HG02885 (cell line): Measurements from ENCODE around the gene BHLHE41.

Experiments used
- ATAC-seq: cut with Tn5 transposase; IDR thresholded peaks from one replicate; pipeline ENCODE4 v1.9.1; 2021; ENCODE audit warnings: mild to moderate bottlenecking; ENCODE audit not compliant: unreplicated experiment, poor library complexity

BHLHE41 gene

GRCh38 chr12:26135010-26135420 lies 10.2 kb upstream of the BHLHE41 start:
- no peak for ATAC-seq

- no peak for ATAC-seq
These were observed 9.7 kb upstream of the BHLHE41 start for GRCh38 chr12:26134540-26134939.

GRCh38 chr12:26133521-26133920 lies 8.7 kb upstream of the BHLHE41 start:
- ATAC-seq = no peak

- no peak for ATAC-seq
These were observed 8.0 kb upstream of the BHLHE41 start for GRCh38 chr12:26132866-26133265.

- ATAC-seq = no peak
These were observed 7.1 kb upstream of the BHLHE41 start for GRCh38 chr12:26131936-26132335.

GRCh38 chr12:26130728-26131127 lies 5.9 kb upstream of the BHLHE41 start:
- ATAC-seq = no peak

- ATAC-seq = no peak
These were observed 3.3 kb upstream of the BHLHE41 start for GRCh38 chr12:26128168-26128567.

GRCh38 chr12:26127404-26127803 lies 2.6 kb upstream of the BHLHE41 start:
- ATAC-seq = no peak

GRCh38 chr12:26126340-26127284 lies 1.8 kb upstream of the BHLHE41 start:
- ATAC-seq = peak; percentile 47

GRCh38 chr12:26125400-26126339 lies 833 bp upstream of the BHLHE41 start:
- ATAC-seq = peak; percentile 28

- no peak for ATAC-seq
These were observed 1.3 kb downstream of the BHLHE41 start for GRCh38 chr12:26123482-26123980.

GRCh38 chr12:26122681-26123481 lies 2.0 kb downstream of the BHLHE41 start:
- peak; percentile 22 for ATAC-seq

GRCh38 chr12:26122061-26122680 lies 2.7 kb downstream of the BHLHE41 start:
- peak; percentile 37 for ATAC-seq

GRCh38 chr12:26121323-26122060 lies 3.3 kb downstream of the BHLHE41 start:
- ATAC-seq = no peak

GRCh38 chr12:26120561-26121274 lies 4.1 kb downstream of the BHLHE41 start:
- ATAC-seq = no peak

GRCh38 chr12:26119391-26119989 lies 5.3 kb downstream of the BHLHE41 start:
- no peak for ATAC-seq

GRCh38 chr12:26118308-26118707 lies 6.5 kb downstream of the BHLHE41 start:
- no peak for ATAC-seq
